ENCODE measurements around the gene ADAM19.

The ADAM19 gene

DNA sequence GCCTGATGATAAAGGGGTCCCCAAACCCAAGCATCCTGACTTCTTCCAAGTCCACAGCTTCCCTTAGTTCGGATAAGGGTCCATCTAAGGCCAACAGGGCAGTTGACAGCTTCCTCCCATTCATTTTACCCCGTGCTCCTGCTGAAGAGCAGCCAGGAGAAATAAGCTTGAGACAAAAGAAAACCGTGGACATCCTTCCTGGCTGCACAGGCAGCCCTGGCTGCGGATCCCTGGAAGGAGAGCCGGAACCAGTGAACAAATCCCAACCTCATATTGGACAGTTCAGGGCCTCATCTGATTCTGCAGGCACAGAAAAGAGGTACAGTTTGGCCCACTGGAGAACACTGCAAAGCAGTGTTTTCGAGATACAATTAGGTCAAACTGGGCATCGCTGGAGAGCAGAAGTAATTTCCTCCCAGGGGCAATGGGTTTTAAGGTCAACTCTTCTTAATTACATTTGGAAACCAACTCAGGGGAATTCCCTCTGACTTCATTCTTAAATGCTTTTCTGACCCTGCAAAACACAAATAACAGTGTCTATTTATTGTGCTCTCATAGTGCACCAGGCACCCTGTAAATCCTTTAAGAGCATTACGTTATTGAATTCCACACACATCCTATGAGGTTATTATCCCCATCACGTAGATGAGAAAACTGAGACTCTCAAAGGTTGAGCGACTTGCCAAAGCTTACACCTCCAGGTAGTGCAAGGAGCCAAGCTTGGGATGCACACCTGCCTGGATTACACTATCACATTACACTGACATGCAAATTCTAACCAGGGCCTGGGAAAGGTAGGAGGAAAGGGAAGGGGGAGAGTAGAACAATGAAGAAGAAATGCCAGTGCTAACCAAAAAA, 21.2 kb downstream of the ADAM19 start:
- peaks cover 12 to 29% (median 19%) of the 10 kb centered on the region in 10 experiments for H3K4me1 ChIP-seq
- no peak for TF ChIP-seq Cebpa-rat (IDR thresholded peaks at IDR 0.05)
- no peaks in the 10 kb centered on the region for H3K27me3 ChIP-seq
- H3K36me3 ChIP-seq, result peaks cover 0 to 19% (median 0%) of the 10 kb centered on the region in 11 experiments; a peak in 2 of 22 replicates
- H3K4me3 ChIP-seq, result no peak overlapping the region
- no peak overlapping the region for H3K9ac ChIP-seq
- peaks cover 0 to 45% (median 0%) of the 10 kb centered on the region in 11 experiments; a peak in 2 of 22 replicates for H4K20me1 ChIP-seq
- peak overlapping the region; percentile 39 to 80 (median 47) for H3K4me2 ChIP-seq
- H3K9me3 ChIP-seq (replicated peaks in 1 of 11), result peaks cover 0 to 12% (median 0%) of the 10 kb centered on the region in 11 experiments; a peak in 6 of 22 replicates
- no peak overlapping the region for H3K27ac ChIP-seq

GRCh38 chr5:157552650-157553049, 22.9 kb downstream of the ADAM19 start:
- Histone ChIP-seq H3K36me3 (peaks cover 0 to 14% (median 0%) of the 10 kb centered on the region in 11 experiments; a peak in 2 of 22 replicates), H3K9me3 (replicated peaks in 1 of 11) (peaks cover 0 to 12% (median 0%) of the 10 kb centered on the region in 11 experiments; a peak in 6 of 22 replicates), H3K4me3 (no peak overlapping the region), H3K9ac (no peak overlapping the region), H3K27me3 (no peaks in the 10 kb centered on the region), H3K4me2 (no peak overlapping the region), H3K4me1 (peaks cover 16 to 38% (median 29%) of the 10 kb centered on the region in 10 experiments), H3K27ac (no peak overlapping the region), H4K20me1 (peaks cover 0 to 49% (median 0%) of the 10 kb centered on the region in 11 experiments; a peak in 2 of 22 replicates)
- TF ChIP-seq Cebpa-rat (IDR thresholded peaks at IDR 0.05), result no peak

- no peak for TF ChIP-seq Cebpa-rat (IDR thresholded peaks at IDR 0.05)
- H4K20me1 ChIP-seq, result peaks cover 0 to 50% (median 0%) of the 10 kb centered on the region in 11 experiments; a peak in 2 of 22 replicates
- H3K4me3 ChIP-seq, result no peak overlapping the region
- H3K9ac ChIP-seq, result no peak overlapping the region
- H3K4me2 ChIP-seq, result no peak overlapping the region
- H3K4me1 ChIP-seq, result peaks cover 22 to 46% (median 38%) of the 10 kb centered on the region in 10 experiments
- no peaks in the 10 kb centered on the region for H3K27me3 ChIP-seq
- no peak overlapping the region for H3K27ac ChIP-seq
- H3K36me3 ChIP-seq, result peaks cover 0 to 10% (median 0%) of the 10 kb centered on the region in 11 experiments; a peak in 4 of 22 replicates
- peaks cover 0 to 12% (median 0%) of the 10 kb centered on the region in 11 experiments; a peak in 6 of 22 replicates for H3K9me3 ChIP-seq (replicated peaks in 1 of 11)
These were observed 24.9 kb downstream of the ADAM19 start for GRCh38 chr5:157550663-157551062.

DNA sequence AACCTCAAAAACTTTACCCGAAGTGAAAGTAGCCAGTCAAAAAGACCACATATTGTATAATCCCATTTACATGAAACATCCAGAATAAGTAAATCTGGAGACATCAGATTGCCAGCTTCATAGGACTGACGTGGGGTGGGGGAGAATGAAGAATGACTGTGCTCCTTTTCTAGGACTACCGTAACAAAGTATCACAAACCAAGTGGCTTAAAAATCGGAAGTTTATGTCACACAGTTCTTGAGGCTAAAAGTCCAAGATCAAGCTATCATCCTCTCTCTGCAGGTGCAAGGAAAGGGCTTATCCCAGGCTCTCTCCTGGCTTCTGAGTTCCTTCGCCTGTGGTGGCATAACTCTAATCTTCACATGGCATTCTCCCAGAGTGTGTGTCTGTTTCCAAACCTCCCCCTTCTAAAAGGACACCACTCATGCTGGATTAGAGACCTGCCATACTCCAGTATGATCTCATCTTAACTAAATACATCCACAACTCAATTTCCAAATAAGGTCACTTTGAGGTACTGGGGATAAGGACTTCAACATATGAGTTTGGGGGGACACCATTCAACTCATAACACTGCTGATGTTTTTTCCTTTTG, 25.5 kb downstream of the ADAM19 start:
- Histone ChIP-seq H3K9me3 (replicated peaks in 1 of 11) (peaks cover 0 to 12% (median 0%) of the 10 kb centered on the region in 11 experiments; a peak in 6 of 22 replicates), H3K36me3 (peaks cover 0 to 10% (median 0%) of the 10 kb centered on the region in 11 experiments; a peak in 4 of 22 replicates), H3K9ac (no peak overlapping the region), H3K4me2 (no peak overlapping the region), H4K20me1 (peaks cover 0 to 48% (median 0%) of the 10 kb centered on the region in 11 experiments; a peak in 2 of 22 replicates), H3K4me1 (peaks cover 20 to 42% (median 33%) of the 10 kb centered on the region in 10 experiments), H3K27me3 (no peaks in the 10 kb centered on the region), H3K27ac (no peak overlapping the region), H3K4me3 (no peak overlapping the region)
- no peak for TF ChIP-seq Cebpa-rat (IDR thresholded peaks at IDR 0.05)

DNA sequence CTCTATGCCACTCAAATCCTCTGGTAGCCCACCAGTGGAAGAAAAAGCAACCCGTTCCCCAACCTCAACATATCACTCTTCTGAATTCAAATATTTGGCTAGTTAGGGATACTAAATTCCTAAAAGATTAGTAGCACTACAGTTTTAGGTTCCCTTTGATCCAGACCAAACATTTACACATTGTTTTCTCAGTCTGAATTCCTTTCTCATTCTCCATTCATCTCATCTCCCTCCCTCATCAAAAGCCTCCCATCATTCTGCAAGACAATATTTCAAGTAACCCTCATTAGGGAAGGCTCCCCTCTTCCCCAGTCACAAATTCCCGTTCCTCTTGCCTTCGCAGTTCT, 26.3 kb downstream of the ADAM19 start:
- Histone ChIP-seq H3K36me3 (peaks cover 0 to 10% (median 0%) of the 10 kb centered on the region in 11 experiments; a peak in 4 of 22 replicates), H3K27ac (no peak overlapping the region)

GRCh38 chr5:157548513-157549282, 26.9 kb downstream of the ADAM19 start:
- Histone ChIP-seq H3K4me2 (peak overlapping the region in 10 of 11 experiments; percentile 5 to 63 (median 30); a peak in 14 of 22 replicates), H3K36me3 (peaks cover 0 to 10% (median 0%) of the 10 kb centered on the region in 11 experiments; a peak in 4 of 22 replicates), H3K27ac (no peak overlapping the region), H3K4me3 (no peak overlapping the region), H3K9me3 (replicated peaks in 1 of 11) (peaks cover 0 to 12% (median 0%) of the 10 kb centered on the region in 11 experiments; a peak in 6 of 22 replicates), H3K4me1 (peaks cover 9 to 29% (median 25%) of the 10 kb centered on the region in 10 experiments; a peak in 18 of 20 replicates), H3K9ac (no peak overlapping the region), H4K20me1 (peaks cover 0 to 50% (median 0%) of the 10 kb centered on the region in 11 experiments; a peak in 2 of 22 replicates), H3K27me3 (no peaks in the 10 kb centered on the region)
- no peak for TF ChIP-seq Cebpa-rat (IDR thresholded peaks at IDR 0.05)

More for the DNA sequence above, 26.3 kb downstream of the ADAM19 start:
- H3K4me3 ChIP-seq, result no peak overlapping the region
- no peak for TF ChIP-seq Cebpa-rat (IDR thresholded peaks at IDR 0.05)
- peaks cover 0 to 48% (median 0%) of the 10 kb centered on the region in 11 experiments; a peak in 2 of 22 replicates for H4K20me1 ChIP-seq
- no peaks in the 10 kb centered on the region for H3K27me3 ChIP-seq
- peaks cover 12 to 34% (median 26%) of the 10 kb centered on the region in 10 experiments for H3K4me1 ChIP-seq
- H3K9me3 ChIP-seq (replicated peaks in 1 of 11), result peaks cover 0 to 12% (median 0%) of the 10 kb centered on the region in 11 experiments; a peak in 6 of 22 replicates
- no peak overlapping the region for H3K9ac ChIP-seq
- no peak overlapping the region for H3K4me2 ChIP-seq

GRCh38 chr5:157547941-157548512, 27.5 kb downstream of the ADAM19 start:
- no peak overlapping the region for H3K27ac ChIP-seq
- peaks cover 0 to 50% (median 0%) of the 10 kb centered on the region in 11 experiments; a peak in 2 of 22 replicates for H4K20me1 ChIP-seq

More at GRCh38 chr5:157547941-157548512, 27.5 kb downstream of the ADAM19 start:
- H3K9me3 ChIP-seq (replicated peaks in 1 of 11), result peaks cover 0 to 12% (median 0%) of the 10 kb centered on the region in 11 experiments; a peak in 6 of 22 replicates
- peak overlapping the region; percentile 5 to 63 (median 33); a peak in 21 of 22 replicates for H3K4me2 ChIP-seq
- no peak overlapping the region for H3K9ac ChIP-seq
- H3K36me3 ChIP-seq, result peaks cover 0 to 10% (median 0%) of the 10 kb centered on the region in 11 experiments; a peak in 4 of 22 replicates
- TF ChIP-seq Cebpa-rat (IDR thresholded peaks at IDR 0.05), result no peak
- no peaks in the 10 kb centered on the region for H3K27me3 ChIP-seq
- H3K4me1 ChIP-seq, result peaks cover 9 to 29% (median 25%) of the 10 kb centered on the region in 10 experiments; a peak in 18 of 20 replicates
- no peak overlapping the region for H3K4me3 ChIP-seq
